Posterior vena cava (tissue), 2 donors: ENCODE data around the gene OSMR. TPM values are rescaled to one million over a fixed set of nuclear protein-coding genes. Genes with fewer than 3 reads are reported as not detected.
"Not testable (repeated sequence)": the region's sequence is repeated elsewhere in the genome, so short reads cannot be mapped to it uniquely, and the experiment has no call there.

Experiments
- DNase-seq: peaks from one replicate; pipeline ENCODE4 v3.0.0-alpha.2; 2020; ENCODE audit warnings: low spot score
- intact Hi-C, 2 donors: fragments of 100-400 bp; cut with DNase I; formaldehyde crosslinking; loops; one replicate each; pipeline versions ENCODE4 v1.14.1 to v1.14.2; 2022 to 2023
- total RNA-seq, 2 donors: library from RNA; stranded (reverse); fragmentation: NEBNext Ultra II Directional; extraction: Animal tissue kit (Norgen Biotek cat#: 25700); gene quantifications; one replicate each; pipeline ENCODE4 v1.2.1, GENCODE V29; 2021
- donor health status: DM: yes; HTN: yes; CAD: no.
- donor health status: DM: yes; HTN: yes; CAD: no.

The OSMR gene
- total RNA-seq, 2 donors from 2014 or later = 111 to 149 TPM

GRCh38 chr5:38824821-38825220 lies 21.0 kb upstream of the OSMR start:
- DNase-seq = no peak
- intact Hi-C loops = no loop called here

- intact Hi-C loops = no loop called here
Measured at GRCh38 chr5:38825494-38825893, 20.3 kb upstream of the OSMR start.

GRCh38 chr5:38827525-38827924 lies 18.3 kb upstream of the OSMR start:
- DNase-seq = no peak
- intact Hi-C loops = no loop called here

More at GRCh38 chr5:38825494-38825893, 20.3 kb upstream of the OSMR start:
- no peak for DNase-seq

GRCh38 chr5:38830521-38831051 lies 15.2 kb upstream of the OSMR start:
- no peak for DNase-seq
- intact Hi-C loops = no loop called here

GRCh38 chr5:38831117-38831516 lies 14.7 kb upstream of the OSMR start:
- intact Hi-C loops = no loop called here
- DNase-seq = no peak

GRCh38 chr5:38831909-38832308 lies 13.9 kb upstream of the OSMR start:
- no peak for DNase-seq
- intact Hi-C loops = no loop called here

- DNase-seq = no peak
- intact Hi-C loops = no loop called here
Measured at GRCh38 chr5:38832810-38833209, 13.0 kb upstream of the OSMR start.

GRCh38 chr5:38835887-38836286 lies 9.9 kb upstream of the OSMR start:
- no peak for DNase-seq
- intact Hi-C loops = no loop called here

GRCh38 chr5:38837416-38837815 lies 8.4 kb upstream of the OSMR start:
- intact Hi-C loops = no loop called here
- DNase-seq = no peak

- DNase-seq = no peak
- intact Hi-C loops = no loop called here
Measured at GRCh38 chr5:38837932-38838331, 7.9 kb upstream of the OSMR start.

GRCh38 chr5:38843665-38844064 lies 2.1 kb upstream of the OSMR start:
- DNase-seq = no peak
- intact Hi-C loops = no loop called here

- no peak for DNase-seq
- intact Hi-C loops = no loop called here
Measured at GRCh38 chr5:38846379-38847011, 683 bp downstream of the OSMR start.

- intact Hi-C loops = no loop called here
- DNase-seq = no peak
Measured at GRCh38 chr5:38847559-38848347, 1.9 kb downstream of the OSMR start.

GRCh38 chr5:38848637-38849036 lies 2.8 kb downstream of the OSMR start:
- intact Hi-C loops = no loop called here
- no peak for DNase-seq

GRCh38 chr5:38851640-38852039 lies 5.8 kb downstream of the OSMR start:
- intact Hi-C loops, DNase-seq: not testable (repeated sequence)

GRCh38 chr5:38853753-38854470 lies 8.1 kb downstream of the OSMR start:
- no peak for DNase-seq
- intact Hi-C loops = no loop called here

- intact Hi-C loops = no loop called here
- DNase-seq = peak; percentile 58
Measured at GRCh38 chr5:38854907-38855306, 9.1 kb downstream of the OSMR start.

GRCh38 chr5:38856660-38857059 lies 10.8 kb downstream of the OSMR start:
- DNase-seq = no peak
- intact Hi-C loops = no loop called here

- DNase-seq = no peak
- intact Hi-C loops = no loop called here
Measured at GRCh38 chr5:38858839-38859238, 13.0 kb downstream of the OSMR start.
